Peyer's patch (tissue), 4 donors: ENCODE data around the gene LRRC70. TPM values are rescaled to one million over a fixed set of nuclear protein-coding genes. Genes with fewer than 3 reads are reported as not detected.

Experiments
- DNase-seq, 3 donors: peaks; one replicate each; pipeline ENCODE4 v3.0.0-alpha.2; 2017 to 2019
- H3K27ac ChIP-seq, 4 donors: fragments of 200-600 bp; sonication (generic); one replicate each; pipeline ENCODE4 v1.5.1; 2016 to 2019
- H3K27me3 ChIP-seq, 2 donors: fragments of 200-600 bp; sonication (generic); one replicate each; pipeline ENCODE4 v1.5.1; 2019
- H3K36me3 ChIP-seq, 3 donors: fragments of 200-600 bp; sonication (generic); one replicate each; pipeline ENCODE4 v1.5.1; 2016 to 2019
- H3K4me1 ChIP-seq, 4 donors: fragments of 200-600 bp; sonication (generic); one replicate each; pipeline ENCODE4 v1.5.1; 2016 to 2019
- H3K4me3 ChIP-seq, 4 donors: fragments of 200-600 bp; sonication (generic); 1 replicate in 3 of 4; 2 replicates in 1 of 4; pipeline ENCODE4 v1.5.1; 2016 to 2019; ENCODE audit warnings: mild to moderate bottlenecking in 1 of 4
- H3K9me3 ChIP-seq, 4 donors: fragments of 200-600 bp; sonication (generic); one replicate each; pipeline ENCODE4 v1.5.1; 2016 to 2019; ENCODE audit warnings: mild to moderate bottlenecking in 1 of 4
- POLR2A ChIP-seq, 2 donors: fragments of 450-650 bp; IDR thresholded peaks; one replicate each; pipeline ENCODE4 v1.5.1; 2017; ENCODE audit warnings: antibody characterized with exemption in 2 of 2, mild to moderate bottlenecking in 2 of 2, moderate library complexity in 2 of 2
- total RNA-seq, 4 donors: library from RNA; depleted of rRNA; stranded (reverse); fragments of >200 nt; gene quantifications; one replicate each; pipeline ENCODE4 v1.1.0, GENCODE V29; 2016
- TF ChIP-seq, protein P1 (sequence below), 6 experiments: fragments of 450-650 bp in 4 of 6; fragments of 200-600 bp in 2 of 6; sonication (generic) in 1 of 6; IDR thresholded peaks; one replicate each; pipeline ENCODE4 v1.5.1; 2017 to 2019; ENCODE audit warnings: antibody characterized with exemption in 6 of 6, mild to moderate bottlenecking in 3 of 6, moderate library complexity in 1 of 6

The LRRC70 gene
- total RNA-seq, 4 donors from 2014 or later, result 1.1 to 5.0 (median 2.5) TPM

DNA sequence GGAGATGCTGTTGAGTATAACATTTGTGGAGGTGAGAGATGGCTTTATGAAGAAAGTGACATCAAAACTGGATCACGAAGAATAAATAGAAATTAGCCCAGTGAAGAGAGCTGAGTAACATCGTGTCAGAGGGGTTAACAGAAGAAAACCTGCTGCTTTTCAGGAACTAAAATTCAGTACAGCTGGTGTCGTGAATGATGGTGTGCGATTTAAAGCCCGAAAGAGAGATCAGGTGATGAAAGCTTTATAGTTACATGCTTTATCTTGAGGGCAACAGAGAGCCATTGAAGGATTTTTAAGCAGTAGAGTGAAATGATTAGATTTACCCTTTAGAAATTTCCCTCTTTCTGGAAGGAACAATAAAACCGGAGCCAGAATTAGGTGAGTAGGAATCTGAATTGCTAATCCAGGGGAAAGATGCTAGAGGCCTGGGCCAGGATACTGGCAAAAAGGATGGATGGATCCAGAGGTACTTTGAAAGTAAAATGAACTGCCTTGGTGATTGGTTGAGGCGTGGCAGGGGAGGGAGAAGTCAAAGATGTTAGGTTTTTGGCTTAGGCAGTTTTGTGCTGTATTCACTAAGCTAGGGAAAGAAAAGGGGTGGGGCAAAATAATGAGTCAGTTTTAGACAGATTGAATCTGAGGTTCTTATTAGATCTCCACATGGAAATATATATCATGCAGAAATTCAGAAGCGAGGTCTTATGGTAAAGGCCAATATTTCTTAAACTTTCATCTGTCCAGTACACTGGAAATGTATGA lies 3.4 kb downstream of the LRRC70 start:
- Histone ChIP-seq H3K4me3 (no peak overlapping the region), H3K36me3 (peaks cover 0 to 3% (median 0%) of the 10 kb centered on the region in 3 donors), H3K4me1 (no peaks in the 10 kb centered on the region), H3K27ac (no peak overlapping the region), H3K27me3 (no peaks in the 10 kb centered on the region), H3K9me3 (no peaks in the 10 kb centered on the region)
- DNase-seq, result no peak
- TF ChIP-seq POLR2A (IDR thresholded peaks at IDR 0.05), result no peak
- TF ChIP-seq, protein P1, sequence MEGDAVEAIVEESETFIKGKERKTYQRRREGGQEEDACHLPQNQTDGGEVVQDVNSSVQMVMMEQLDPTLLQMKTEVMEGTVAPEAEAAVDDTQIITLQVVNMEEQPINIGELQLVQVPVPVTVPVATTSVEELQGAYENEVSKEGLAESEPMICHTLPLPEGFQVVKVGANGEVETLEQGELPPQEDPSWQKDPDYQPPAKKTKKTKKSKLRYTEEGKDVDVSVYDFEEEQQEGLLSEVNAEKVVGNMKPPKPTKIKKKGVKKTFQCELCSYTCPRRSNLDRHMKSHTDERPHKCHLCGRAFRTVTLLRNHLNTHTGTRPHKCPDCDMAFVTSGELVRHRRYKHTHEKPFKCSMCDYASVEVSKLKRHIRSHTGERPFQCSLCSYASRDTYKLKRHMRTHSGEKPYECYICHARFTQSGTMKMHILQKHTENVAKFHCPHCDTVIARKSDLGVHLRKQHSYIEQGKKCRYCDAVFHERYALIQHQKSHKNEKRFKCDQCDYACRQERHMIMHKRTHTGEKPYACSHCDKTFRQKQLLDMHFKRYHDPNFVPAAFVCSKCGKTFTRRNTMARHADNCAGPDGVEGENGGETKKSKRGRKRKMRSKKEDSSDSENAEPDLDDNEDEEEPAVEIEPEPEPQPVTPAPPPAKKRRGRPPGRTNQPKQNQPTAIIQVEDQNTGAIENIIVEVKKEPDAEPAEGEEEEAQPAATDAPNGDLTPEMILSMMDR (IDR thresholded peaks at IDR 0.05), result no peak

DNA sequence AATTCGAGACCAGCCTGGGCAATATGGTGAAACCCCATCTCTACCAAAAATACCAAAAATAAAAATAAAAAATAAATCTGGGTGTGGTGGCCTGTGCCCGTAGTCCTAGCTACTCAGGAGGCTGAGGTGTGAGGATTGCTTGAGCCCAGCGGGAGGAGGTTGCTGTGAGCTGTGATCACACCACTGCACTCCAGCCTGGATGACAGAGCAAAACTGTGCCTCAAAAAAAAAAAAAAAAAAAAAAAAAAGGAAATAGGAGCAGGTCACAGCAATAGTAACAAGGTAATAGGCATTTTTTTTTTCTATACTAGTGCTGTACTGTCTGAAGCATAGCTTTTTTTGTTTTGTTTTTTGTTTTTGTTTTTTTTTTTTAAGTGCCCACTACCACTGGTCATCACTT lies 5.8 kb downstream of the LRRC70 start:
- DNase-seq, result no peak
- H3K4me1 ChIP-seq, result no peaks in the 10 kb centered on the region
- H3K36me3 ChIP-seq, result peaks cover 0 to 3% (median 0%) of the 10 kb centered on the region in 3 donors
- no peak overlapping the region for H3K4me3 ChIP-seq
- no peaks in the 10 kb centered on the region for H3K9me3 ChIP-seq
- TF ChIP-seq, protein P1 (IDR thresholded peaks at IDR 0.05), result no peak
- no peak for TF ChIP-seq POLR2A (IDR thresholded peaks at IDR 0.05)
- H3K27ac ChIP-seq, result no peak overlapping the region
- no peaks in the 10 kb centered on the region for H3K27me3 ChIP-seq

DNA sequence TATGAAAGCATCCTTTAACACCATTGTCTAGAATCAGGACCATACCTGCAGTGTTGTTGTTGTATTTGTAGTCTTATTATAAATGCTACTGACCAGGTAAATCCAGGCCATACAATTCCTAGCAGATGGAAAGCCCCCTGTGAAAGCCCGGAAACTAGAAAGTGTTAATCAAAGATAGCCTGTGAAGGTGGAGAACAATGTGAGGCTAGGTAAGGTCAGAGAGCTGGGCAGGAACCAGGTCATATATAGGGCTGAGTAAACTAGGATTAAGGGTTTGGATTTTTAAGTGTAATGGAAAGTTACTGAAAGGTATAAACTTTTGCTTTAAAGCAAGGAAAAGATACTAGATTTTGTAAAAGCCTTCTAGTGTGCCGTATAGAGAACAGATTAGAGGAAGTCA lies 6.7 kb downstream of the LRRC70 start:
- H3K9me3 ChIP-seq, result no peaks in the 10 kb centered on the region
- H3K27me3 ChIP-seq, result no peaks in the 10 kb centered on the region
- peaks cover 0 to 3% (median 0%) of the 10 kb centered on the region in 3 donors for H3K36me3 ChIP-seq
- TF ChIP-seq, protein P1 (IDR thresholded peaks at IDR 0.05), result no peak
- TF ChIP-seq POLR2A (IDR thresholded peaks at IDR 0.05), result no peak
- no peak overlapping the region for H3K27ac ChIP-seq
- H3K4me3 ChIP-seq, result no peak overlapping the region
- DNase-seq, result no peak
- no peaks in the 10 kb centered on the region for H3K4me1 ChIP-seq

DNA sequence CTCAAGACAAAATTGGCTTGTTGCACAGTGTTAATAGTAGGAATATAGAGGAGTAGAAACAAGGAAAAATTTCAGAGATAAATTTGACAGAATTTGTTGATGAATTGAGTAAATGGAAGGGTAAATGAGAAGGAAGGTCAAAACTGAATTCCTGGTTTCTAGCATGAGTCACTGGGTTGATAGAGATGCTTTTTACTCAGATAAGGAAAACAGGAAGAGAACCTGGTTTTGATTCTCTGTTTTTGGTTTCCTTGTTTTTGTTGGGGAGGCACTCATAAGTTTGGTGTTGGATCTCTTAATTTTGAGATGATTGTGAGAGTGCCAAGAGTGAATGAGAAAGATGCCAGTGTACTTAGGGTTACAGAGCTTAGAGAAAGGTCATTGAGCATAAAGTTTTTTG lies 7.1 kb downstream of the LRRC70 start:
- peaks cover 0 to 2% (median 0%) of the 10 kb centered on the region in 3 donors for H3K36me3 ChIP-seq
- H3K27me3 ChIP-seq, result no peaks in the 10 kb centered on the region
- DNase-seq, result no peak
- TF ChIP-seq, protein P1 (IDR thresholded peaks at IDR 0.05), result no peak
- no peak for TF ChIP-seq POLR2A (IDR thresholded peaks at IDR 0.05)
- no peak overlapping the region for H3K27ac ChIP-seq
- H3K4me1 ChIP-seq, result no peaks in the 10 kb centered on the region
- H3K4me3 ChIP-seq, result no peak overlapping the region
- H3K9me3 ChIP-seq, result no peaks in the 10 kb centered on the region

DNA sequence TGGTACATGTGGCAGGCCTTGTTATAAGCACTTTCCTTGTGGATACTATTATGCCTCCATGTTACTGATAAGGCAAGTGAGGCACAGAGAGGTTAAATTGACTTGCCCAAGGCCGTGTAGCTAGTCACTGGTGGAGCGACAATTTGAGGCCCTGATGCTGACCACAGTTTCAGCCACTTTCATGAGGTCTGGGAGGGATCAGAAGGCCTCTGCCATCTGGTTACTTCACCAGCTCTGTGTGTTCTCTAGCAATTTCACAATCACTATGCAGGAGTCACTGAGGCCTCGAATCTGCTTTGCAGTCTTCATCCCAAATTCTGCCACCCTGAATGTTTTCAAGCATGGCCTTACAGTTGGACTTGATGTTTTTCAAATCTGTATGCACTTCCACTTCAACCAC lies 9.1 kb downstream of the LRRC70 start:
- peaks cover 0 to 12% (median 0%) of the 10 kb centered on the region in 3 donors for H3K36me3 ChIP-seq

More for the DNA sequence above, 9.1 kb downstream of the LRRC70 start:
- no peak for DNase-seq
- Histone ChIP-seq H3K9me3 (no peaks in the 10 kb centered on the region), H3K27ac (no peak overlapping the region), H3K4me3 (no peak overlapping the region), H3K27me3 (no peaks in the 10 kb centered on the region), H3K4me1 (no peaks in the 10 kb centered on the region)
- TF ChIP-seq, protein P1 (IDR thresholded peaks at IDR 0.05), result no peak
- no peak for TF ChIP-seq POLR2A (IDR thresholded peaks at IDR 0.05)
